NK-92 (cell line): ENCODE results near the gene PTPA.
A peak's percentile ranks its signal among the peaks of the same experiment; 100 is the strongest.
"Not testable (repeated sequence)": the region's sequence is repeated elsewhere in the genome, so short reads cannot be mapped to it uniquely, and the experiment has no call there.

Experiments
- DNase-seq: peaks from one replicate; lab custom pipeline; 2025; ENCODE audit not compliant: unreplicated experiment; lab: John Stamatoyannopoulos, UW

Gene PTPA

GRCh38 chr9:129175825-129176633 is 64.8 kb downstream of the PTPA start:
- no peak for DNase-seq

GRCh38 chr9:129176701-129177442 is 65.7 kb downstream of the PTPA start:
- no peak for DNase-seq

- no peak for DNase-seq
Observed at GRCh38 chr9:129177443-129177790, 66.2 kb downstream of the PTPA start.

- peak; percentile 40 for DNase-seq
Observed at GRCh38 chr9:129177791-129178567, 66.8 kb downstream of the PTPA start, which contains the start of gene IER5L. Gene IER5L (minus strand): TSS chr9:129178261. CDS start chr9:129178052, 209 bp downstream.

GRCh38 chr9:129178568-129179382 is 67.6 kb downstream of the PTPA start:
- no peak for DNase-seq

- DNase-seq = no peak
Observed at GRCh38 chr9:129181246-129181645, 70.0 kb downstream of the PTPA start.

GRCh38 chr9:129182122-129182521 is 70.9 kb downstream of the PTPA start:
- no peak for DNase-seq

GRCh38 chr9:129182625-129183494 is 71.6 kb downstream of the PTPA start:
- no peak for DNase-seq

GRCh38 chr9:129183495-129184218 is 72.4 kb downstream of the PTPA start:
- DNase-seq = no peak

- no peak for DNase-seq
Observed at GRCh38 chr9:129184219-129184524, 73.0 kb downstream of the PTPA start.

- DNase-seq = no peak
Observed at GRCh38 chr9:129184596-129185122, 73.4 kb downstream of the PTPA start.

- DNase-seq = no peak
Observed at GRCh38 chr9:129185402-129185801, 74.2 kb downstream of the PTPA start.

GRCh38 chr9:129185991-129186390 is 74.8 kb downstream of the PTPA start:
- no peak for DNase-seq

GRCh38 chr9:129187042-129187441 is 75.8 kb downstream of the PTPA start:
- DNase-seq = no peak

GRCh38 chr9:129189971-129190370 is 78.8 kb downstream of the PTPA start:
- not testable (repeated sequence) for DNase-seq

GRCh38 chr9:129191234-129191633 is 80.0 kb downstream of the PTPA start:
- no peak for DNase-seq

GRCh38 chr9:129193655-129194054 is 82.4 kb downstream of the PTPA start:
- DNase-seq = no peak

GRCh38 chr9:129194221-129194620 is 83.0 kb downstream of the PTPA start:
- DNase-seq = no peak

GRCh38 chr9:129195606-129196005 is 84.4 kb downstream of the PTPA start:
- no peak for DNase-seq
